Trophoblast cell (in vitro differentiated cells and primary cell): ENCODE results near the gene EBLN2.
A peak's percentile ranks its signal among the peaks of the same experiment; 100 is the strongest.

Experiments
- DNase-seq, 2 donors: peaks; one replicate each; pipeline ENCODE4 v3.0.0-alpha.2; 2016
- H2AFZ ChIP-seq: 2 replicates; pipeline ENCODE4 v1.6.1; 2013; ENCODE audit warnings: low read length, moderate library complexity, mild to moderate bottlenecking; ENCODE audit not compliant: insufficient read depth, poor library complexity
- H2AK5ac ChIP-seq: 2 replicates; pipeline ENCODE4 v1.6.1; 2013; ENCODE audit warnings: mild to moderate bottlenecking, low read length
- H2BK120ac ChIP-seq: 2 replicates; pipeline ENCODE4 v1.6.1; 2013; ENCODE audit warnings: low read length, mild to moderate bottlenecking, moderate library complexity; ENCODE audit not compliant: insufficient read depth, poor library complexity
- H2BK12ac ChIP-seq: 2 replicates; pipeline ENCODE4 v1.6.1; 2013; ENCODE audit warnings: mild to moderate bottlenecking, low read length, moderate library complexity
- H2BK5ac ChIP-seq: 2 replicates; pipeline ENCODE4 v1.6.1; 2013; ENCODE audit warnings: low read length, low read depth, moderate library complexity, mild to moderate bottlenecking; ENCODE audit not compliant: poor library complexity
- H3K14ac ChIP-seq: 2 replicates; pipeline ENCODE4 v1.6.1; 2013; ENCODE audit warnings: mild to moderate bottlenecking, low read length
- H3K18ac ChIP-seq: 2 replicates; pipeline ENCODE4 v1.6.1; 2013; ENCODE audit warnings: mild to moderate bottlenecking, low read length
- H3K23ac ChIP-seq: 2 replicates; pipeline ENCODE4 v1.6.1; 2013; ENCODE audit warnings: low read length
- H3K27ac ChIP-seq: 2 replicates; pipeline ENCODE4 v1.5.1; 2013; ENCODE audit warnings: low read depth, mild to moderate bottlenecking, inconsistent platforms, low read length, moderate library complexity
- H3K27me3 ChIP-seq: 2 replicates; pipeline ENCODE4 v1.6.1; 2013; ENCODE audit warnings: inconsistent platforms, mild to moderate bottlenecking, low read length, moderate library complexity; ENCODE audit not compliant: insufficient read depth
- H3K36me3 ChIP-seq, 2 experiments: 1 replicate in 1 of 2; 2 replicates in 1 of 2; pipeline ENCODE4 v1.6.1; 2013; ENCODE audit warnings: low read length in 2 of 2, mild to moderate bottlenecking in 2 of 2, moderate library complexity in 1 of 2; ENCODE audit not compliant: insufficient read depth in 2 of 2, control insufficient read depth in 1 of 2
- H3K4ac ChIP-seq: 2 replicates; pipeline ENCODE4 v1.6.1; 2013; ENCODE audit warnings: low read depth, mild to moderate bottlenecking, low read length, moderate library complexity
- H3K4me1 ChIP-seq, 2 experiments: 1 replicate in 1 of 2; 2 replicates in 1 of 2; pipeline ENCODE4 v1.6.1; 2013; ENCODE audit warnings: low read length in 2 of 2, mild to moderate bottlenecking in 2 of 2, moderate library complexity in 1 of 2; ENCODE audit not compliant: insufficient read depth in 2 of 2, control insufficient read depth in 1 of 2
- H3K4me2 ChIP-seq: 2 replicates; pipeline ENCODE4 v1.6.1; 2013; ENCODE audit warnings: inconsistent platforms, mild to moderate bottlenecking, low read length, moderate library complexity
- H3K4me3 ChIP-seq: 2 replicates; pipeline ENCODE4 v1.5.1; 2013; ENCODE audit warnings: mild to moderate bottlenecking, low read depth, low read length, inconsistent platforms
- H3K79me1 ChIP-seq: one replicate; pipeline ENCODE4 v1.6.1; 2013; ENCODE audit warnings: low read length
- H3K79me2 ChIP-seq: 2 replicates; pipeline ENCODE4 v1.6.1; 2013; ENCODE audit warnings: low read length, mild to moderate bottlenecking; ENCODE audit not compliant: control insufficient read depth, insufficient read depth, poor library complexity
- H3K9ac ChIP-seq: 2 replicates; pipeline ENCODE4 v1.6.1; 2013; ENCODE audit warnings: mild to moderate bottlenecking, low read length
- H3K9me3 ChIP-seq: 2 replicates; pipeline ENCODE4 v1.6.1; 2013; ENCODE audit warnings: low read depth, mild to moderate bottlenecking, control low read depth, inconsistent platforms, low read length; ENCODE audit not compliant: insufficient read depth
- H4K12ac ChIP-seq: 2 replicates; pipeline ENCODE4 v1.6.1; 2013; ENCODE audit warnings: low read depth, mild to moderate bottlenecking, low read length, moderate library complexity
- H4K8ac ChIP-seq: 2 replicates; pipeline ENCODE4 v1.6.1; 2013; ENCODE audit warnings: low read depth, mild to moderate bottlenecking, low read length, moderate library complexity
- H4K91ac ChIP-seq: one replicate; pipeline ENCODE4 v1.6.1; 2013; ENCODE audit warnings: low read depth, mild to moderate bottlenecking, low read length, moderate library complexity
- WGBS: extraction: QIAGEN DNeasy Blood & Tissue Kit; methylation state at CpG from one replicate; pipeline ENCODE4 v1.1.7; 2013; ENCODE audit warnings: missing lambda C conversion rate; ENCODE audit not compliant: insufficient read length, insufficient coverage; ENCODE audit errors: extremely low coverage; 5-methylcytosine and 5-hydroxymethylcytosine counted together

EBLN2 gene

GRCh38 chr3:73073091-73073707 is 11.7 kb downstream of the EBLN2 start:
- Histone ChIP-seq H3K27me3 (no peaks in the 10 kb centered on the region), H3K4me3 (no peak overlapping the region), H2BK5ac (no peak overlapping the region), H3K23ac (no peak overlapping the region), H3K79me2 (no peaks in the 10 kb centered on the region), H3K14ac (no peak overlapping the region), H3K4me2 (no peak overlapping the region), H2BK12ac (no peak overlapping the region), H3K79me1 (no peaks in the 10 kb centered on the region), H3K36me3 (peaks cover 0 to 2% of the 10 kb centered on the region in 2 experiments), H4K12ac (no peak overlapping the region), H3K4ac (no peak overlapping the region), H3K4me1 (no peaks in the 10 kb centered on the region), H2BK120ac (no peak overlapping the region), H2AFZ (no peak overlapping the region), H3K9ac (no peak overlapping the region), H3K9me3 (no peaks in the 10 kb centered on the region), H3K18ac (no peak overlapping the region), H4K91ac (no peak overlapping the region), H4K8ac (no peak overlapping the region), H3K27ac (no peak overlapping the region), H2AK5ac (no peak overlapping the region)
- DNase-seq = no peak
- no CpG with 5 or more reads among the region's 4 CpGs for WGBS

GRCh38 chr3:73074781-73075180 is 13.3 kb downstream of the EBLN2 start:
- H3K4me1 ChIP-seq = no peaks in the 10 kb centered on the region
- H3K9me3 ChIP-seq = no peaks in the 10 kb centered on the region
- no peak overlapping the region for H2BK5ac ChIP-seq
- no peaks in the 10 kb centered on the region for H3K27me3 ChIP-seq
- no peak overlapping the region for H3K4me2 ChIP-seq
- H4K8ac ChIP-seq = no peak overlapping the region
- no peak overlapping the region for H3K4me3 ChIP-seq
- no peak overlapping the region for H2BK12ac ChIP-seq
- H3K23ac ChIP-seq = no peak overlapping the region
- no peak overlapping the region for H3K9ac ChIP-seq
- peak; percentile 38 to 78 for DNase-seq
- no peak overlapping the region for H4K91ac ChIP-seq
- H3K36me3 ChIP-seq = no peaks in the 10 kb centered on the region
- H2AFZ ChIP-seq = no peak overlapping the region
- no peak overlapping the region for H2BK120ac ChIP-seq
- no CpG with 5 or more reads among the region's 8 CpGs for WGBS
- no peak overlapping the region for H3K27ac ChIP-seq
- H2AK5ac ChIP-seq = no peak overlapping the region
- no peaks in the 10 kb centered on the region for H3K79me2 ChIP-seq
- H3K14ac ChIP-seq = no peak overlapping the region
- no peak overlapping the region for H3K4ac ChIP-seq
- H3K18ac ChIP-seq = no peak overlapping the region
- no peak overlapping the region for H4K12ac ChIP-seq
- no peaks in the 10 kb centered on the region for H3K79me1 ChIP-seq

GRCh38 chr3:73080216-73080966 is 18.9 kb downstream of the EBLN2 start:
- H3K4ac ChIP-seq = no peak overlapping the region
- WGBS = no CpG with 5 or more reads among the region's 17 CpGs
- H4K91ac ChIP-seq = no peak overlapping the region
- H2BK12ac ChIP-seq = no peak overlapping the region
- H3K27me3 ChIP-seq = no peaks in the 10 kb centered on the region
- no peak overlapping the region for H4K8ac ChIP-seq
- H3K27ac ChIP-seq = no peak overlapping the region
- no peak overlapping the region for H2AK5ac ChIP-seq
- H3K36me3 ChIP-seq = no peaks in the 10 kb centered on the region
- no peak for DNase-seq
- no peaks in the 10 kb centered on the region for H3K9me3 ChIP-seq
- H2AFZ ChIP-seq = no peak overlapping the region
- no peak overlapping the region for H2BK5ac ChIP-seq
- H3K4me3 ChIP-seq = no peak overlapping the region
- H3K23ac ChIP-seq = no peak overlapping the region
- H3K9ac ChIP-seq = no peak overlapping the region
- H3K18ac ChIP-seq = no peak overlapping the region
- H4K12ac ChIP-seq = no peak overlapping the region
- H2BK120ac ChIP-seq = no peak overlapping the region
- no peak overlapping the region for H3K14ac ChIP-seq
- H3K4me2 ChIP-seq = no peak overlapping the region
- no peaks in the 10 kb centered on the region for H3K79me1 ChIP-seq
- no peaks in the 10 kb centered on the region for H3K4me1 ChIP-seq
- H3K79me2 ChIP-seq = no peaks in the 10 kb centered on the region

GRCh38 chr3:73081140-73081539 is 19.7 kb downstream of the EBLN2 start:
- H2AK5ac ChIP-seq = no peak overlapping the region
- no peaks in the 10 kb centered on the region for H3K4me1 ChIP-seq
- no peaks in the 10 kb centered on the region for H3K79me2 ChIP-seq
- H3K14ac ChIP-seq = no peak overlapping the region
- no peak overlapping the region for H3K4me2 ChIP-seq
- H3K18ac ChIP-seq = no peak overlapping the region
- H4K8ac ChIP-seq = no peak overlapping the region
- H3K23ac ChIP-seq = no peak overlapping the region
- no peaks in the 10 kb centered on the region for H3K79me1 ChIP-seq
- no CpG with 5 or more reads among the region's 8 CpGs for WGBS
- DNase-seq = no peak
- H3K27ac ChIP-seq = no peak overlapping the region
- H3K27me3 ChIP-seq = no peaks in the 10 kb centered on the region
- no peak overlapping the region for H3K4me3 ChIP-seq
- H3K4ac ChIP-seq = no peak overlapping the region
- no peak overlapping the region for H2AFZ ChIP-seq
- no peak overlapping the region for H4K91ac ChIP-seq
- H2BK12ac ChIP-seq = no peak overlapping the region
- no peak overlapping the region for H2BK120ac ChIP-seq
- no peaks in the 10 kb centered on the region for H3K36me3 ChIP-seq
- no peak overlapping the region for H3K9ac ChIP-seq
- H3K9me3 ChIP-seq = no peaks in the 10 kb centered on the region
- H4K12ac ChIP-seq = no peak overlapping the region
- H2BK5ac ChIP-seq = no peak overlapping the region
